SK-N-SH treated with all-trans-retinoic acid at 6 μM for 48 hours (cell line): ENCODE results near the gene HYCC1.

ENCODE experiments used
- ATAC-seq: fragments of 200-7000 bp; cut with Tn5 transposase; 3 replicates; pipeline ENCODE4 v1.9.1; 2020; ENCODE audit warnings: mild to moderate bottlenecking, moderate library complexity
- ARNTL ChIP-seq: fragments of 450-650 bp; formaldehyde crosslinking; IDR thresholded peaks from 2 replicates; pipeline ENCODE4 v1.5.0; 2020; ENCODE audit warnings: low read depth, mild to moderate bottlenecking, moderate library complexity, borderline replicate concordance
- BACH2 ChIP-seq: fragments of 250-450 bp; sonication (Bioruptor Pico); IDR thresholded peaks from 2 replicates; pipeline ENCODE4 v1.9.0; 2021; ENCODE audit warnings: mild to moderate bottlenecking, borderline replicate concordance
- ESRRG ChIP-seq: fragments of 250-450 bp; sonication (Bioruptor Pico); IDR thresholded peaks from 2 replicates; pipeline ENCODE4 v1.6.1; 2021; ENCODE audit warnings: mild to moderate bottlenecking
- GLIS3 ChIP-seq: fragments of 250-450 bp; sonication (Bioruptor Pico); IDR thresholded peaks from 2 replicates; pipeline ENCODE4 v1.5.0; 2020; ENCODE audit warnings: mild to moderate bottlenecking, moderate library complexity
- ISL1 ChIP-seq: fragments of 250-450 bp; sonication (Bioruptor Pico); IDR thresholded peaks from 2 replicates; pipeline ENCODE4 v2.1.2; 2022; ENCODE audit warnings: mild to moderate bottlenecking, moderate library complexity
- OSR1 ChIP-seq: fragments of 250-450 bp; sonication (Bioruptor Pico); IDR thresholded peaks from 2 replicates; pipeline ENCODE4 v1.8.0; 2022; ENCODE audit warnings: moderate library complexity, mild to moderate bottlenecking, inconsistent platforms
- PPARA ChIP-seq: fragments of 250-450 bp; sonication (Bioruptor Pico); IDR thresholded peaks from 2 replicates; pipeline ENCODE4 v1.5.0; 2020; ENCODE audit warnings: mild to moderate bottlenecking, borderline replicate concordance
- SNAI2 ChIP-seq: fragments of 250-450 bp; sonication (Bioruptor Pico); IDR thresholded peaks from 2 replicates; pipeline ENCODE4 v1.5.0; 2020; ENCODE audit warnings: mild to moderate bottlenecking, moderate library complexity
- TCF4 ChIP-seq: fragments of 250-450 bp; sonication (Bioruptor Pico); IDR thresholded peaks from 2 replicates; pipeline ENCODE4 v1.8.0; 2021; ENCODE audit warnings: mild to moderate bottlenecking, moderate library complexity, borderline replicate concordance
- TOX ChIP-seq: fragments of 250-450 bp; sonication (Bioruptor Pico); IDR thresholded peaks from 2 replicates; pipeline ENCODE4 v1.8.0; 2021; ENCODE audit warnings: mild to moderate bottlenecking, moderate library complexity, borderline replicate concordance
- ZC3H10 ChIP-seq: fragments of 250-450 bp; sonication (Bioruptor Pico); IDR thresholded peaks from 2 replicates; pipeline ENCODE4 v1.5.1; 2021; ENCODE audit warnings: mild to moderate bottlenecking, moderate library complexity
- ZFP3 ChIP-seq: fragments of 250-450 bp; sonication (Bioruptor Pico); IDR thresholded peaks from 2 replicates; pipeline ENCODE4 v1.5.0; 2020; ENCODE audit warnings: mild to moderate bottlenecking, moderate library complexity
- ZFP30 ChIP-seq: fragments of 450-650 bp; formaldehyde crosslinking; IDR thresholded peaks from 2 replicates; pipeline ENCODE4 v1.5.0; 2022; ENCODE audit warnings: mild to moderate bottlenecking, moderate library complexity
- ZNF565 ChIP-seq: fragments of 450-650 bp; formaldehyde crosslinking; conservative IDR thresholded peaks from 2 replicates; pipeline ENCODE4 v1.5.0; 2020; ENCODE audit warnings: low read depth, mild to moderate bottlenecking, moderate library complexity
- ZNF70 ChIP-seq: fragments of 450-650 bp; formaldehyde crosslinking; IDR thresholded peaks from 2 replicates; pipeline ENCODE4 v1.5.0; 2020; ENCODE audit warnings: mild to moderate bottlenecking, moderate library complexity
- ZNF8 ChIP-seq: fragments of 450-650 bp; formaldehyde crosslinking; IDR thresholded peaks from 2 replicates; pipeline ENCODE4 v1.5.0; 2020; ENCODE audit warnings: mild to moderate bottlenecking, moderate library complexity
- TF ChIP-seq, protein P1 (sequence below): fragments of 250-450 bp; sonication (Bioruptor Pico); IDR thresholded peaks from 2 replicates; pipeline ENCODE4 v1.8.0; 2021; ENCODE audit warnings: low read depth, mild to moderate bottlenecking, moderate library complexity, borderline replicate concordance
- TF ChIP-seq, protein P2 (sequence below): fragments of 250-450 bp; sonication (Bioruptor Pico); IDR thresholded peaks from 2 replicates; pipeline ENCODE4 v1.5.0; 2020; ENCODE audit warnings: mild to moderate bottlenecking, moderate library complexity
- TF ChIP-seq, protein P3 (sequence below): fragments of 250-450 bp; sonication (Bioruptor Pico); IDR thresholded peaks from 2 replicates; pipeline ENCODE4 v1.8.0; 2020; ENCODE audit warnings: mild to moderate bottlenecking, moderate library complexity, borderline replicate concordance
- TF ChIP-seq, protein P4 (sequence below): fragments of 250-450 bp; sonication (Bioruptor Pico); IDR thresholded peaks from 2 replicates; pipeline ENCODE4 v1.5.1; 2020; ENCODE audit warnings: low read depth, mild to moderate bottlenecking, moderate library complexity

Gene HYCC1

DNA sequence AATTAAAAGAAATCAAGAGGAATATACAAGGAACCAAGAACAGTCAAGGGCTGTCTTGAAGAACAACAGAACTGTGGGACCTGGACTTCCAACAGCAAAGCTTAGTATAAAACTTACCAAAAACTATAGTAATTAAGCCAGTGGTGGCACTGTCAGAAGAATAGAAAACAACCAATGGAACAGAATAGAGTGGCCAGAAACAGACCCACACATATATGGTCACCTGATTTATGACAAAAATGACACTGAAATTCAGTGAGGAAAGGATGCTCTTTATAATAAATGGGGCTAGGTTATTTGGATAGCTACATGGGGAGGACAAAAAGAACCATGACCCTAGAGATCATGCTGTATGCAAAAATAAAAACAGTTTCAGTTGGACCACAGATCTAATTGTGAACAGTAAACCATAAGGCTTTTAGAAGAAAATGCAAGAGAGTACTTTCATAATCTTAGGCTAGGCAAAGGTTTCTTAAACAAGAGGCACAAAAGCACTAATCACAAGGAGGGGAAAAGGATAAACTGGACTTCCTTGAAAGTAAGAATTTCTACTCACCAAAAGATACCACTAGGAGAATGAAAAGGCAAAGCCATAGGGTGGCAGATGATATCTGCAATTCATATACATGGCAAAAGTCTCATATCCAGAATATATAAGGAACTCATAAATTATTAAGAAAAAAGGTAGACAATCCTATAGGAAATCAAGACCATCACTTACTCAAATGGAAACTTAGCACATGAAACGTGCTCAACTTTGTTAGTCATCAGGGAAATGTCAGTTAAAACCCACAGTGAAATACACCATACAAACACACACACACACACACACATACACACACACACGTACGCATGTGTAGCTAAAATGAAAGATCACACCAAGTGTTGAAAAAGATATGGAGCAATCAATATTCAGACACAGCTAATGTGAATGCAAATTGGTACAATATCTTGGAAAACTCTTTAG is 20.8 kb downstream of the HYCC1 start:
- TF ChIP-seq ZC3H10 (CRISPR knock-in tag) = no peak
- no peak for TF ChIP-seq ZNF70 (CRISPR knock-in tag)
- no peak for TF ChIP-seq TOX (CRISPR knock-in tag)
- no peak for TF ChIP-seq GLIS3 (CRISPR knock-in tag)
- no peak for TF ChIP-seq SNAI2 (CRISPR knock-in tag)
- no peak for TF ChIP-seq OSR1 (CRISPR knock-in tag)
- no peak for TF ChIP-seq TCF4 (CRISPR knock-in tag)
- no peak for TF ChIP-seq ARNTL (CRISPR knock-in tag)
- no peak for TF ChIP-seq ISL1 (CRISPR knock-in tag)
- TF ChIP-seq, protein P1, sequence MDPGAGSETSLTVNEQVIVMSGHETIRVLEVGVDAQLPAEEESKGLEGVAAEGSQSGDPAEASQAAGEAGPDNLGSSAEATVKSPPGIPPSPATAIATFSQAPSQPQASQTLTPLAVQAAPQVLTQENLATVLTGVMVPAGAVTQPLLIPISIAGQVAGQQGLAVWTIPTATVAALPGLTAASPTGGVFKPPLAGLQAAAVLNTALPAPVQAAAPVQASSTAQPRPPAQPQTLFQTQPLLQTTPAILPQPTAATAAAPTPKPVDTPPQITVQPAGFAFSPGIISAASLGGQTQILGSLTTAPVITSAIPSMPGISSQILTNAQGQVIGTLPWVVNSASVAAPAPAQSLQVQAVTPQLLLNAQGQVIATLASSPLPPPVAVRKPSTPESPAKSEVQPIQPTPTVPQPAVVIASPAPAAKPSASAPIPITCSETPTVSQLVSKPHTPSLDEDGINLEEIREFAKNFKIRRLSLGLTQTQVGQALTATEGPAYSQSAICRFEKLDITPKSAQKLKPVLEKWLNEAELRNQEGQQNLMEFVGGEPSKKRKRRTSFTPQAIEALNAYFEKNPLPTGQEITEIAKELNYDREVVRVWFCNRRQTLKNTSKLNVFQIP (CRISPR knock-in tag) = no peak
- TF ChIP-seq ESRRG (CRISPR knock-in tag) = no peak
- TF ChIP-seq ZNF565 (CRISPR knock-in tag) = no peak
- TF ChIP-seq, protein P2, sequence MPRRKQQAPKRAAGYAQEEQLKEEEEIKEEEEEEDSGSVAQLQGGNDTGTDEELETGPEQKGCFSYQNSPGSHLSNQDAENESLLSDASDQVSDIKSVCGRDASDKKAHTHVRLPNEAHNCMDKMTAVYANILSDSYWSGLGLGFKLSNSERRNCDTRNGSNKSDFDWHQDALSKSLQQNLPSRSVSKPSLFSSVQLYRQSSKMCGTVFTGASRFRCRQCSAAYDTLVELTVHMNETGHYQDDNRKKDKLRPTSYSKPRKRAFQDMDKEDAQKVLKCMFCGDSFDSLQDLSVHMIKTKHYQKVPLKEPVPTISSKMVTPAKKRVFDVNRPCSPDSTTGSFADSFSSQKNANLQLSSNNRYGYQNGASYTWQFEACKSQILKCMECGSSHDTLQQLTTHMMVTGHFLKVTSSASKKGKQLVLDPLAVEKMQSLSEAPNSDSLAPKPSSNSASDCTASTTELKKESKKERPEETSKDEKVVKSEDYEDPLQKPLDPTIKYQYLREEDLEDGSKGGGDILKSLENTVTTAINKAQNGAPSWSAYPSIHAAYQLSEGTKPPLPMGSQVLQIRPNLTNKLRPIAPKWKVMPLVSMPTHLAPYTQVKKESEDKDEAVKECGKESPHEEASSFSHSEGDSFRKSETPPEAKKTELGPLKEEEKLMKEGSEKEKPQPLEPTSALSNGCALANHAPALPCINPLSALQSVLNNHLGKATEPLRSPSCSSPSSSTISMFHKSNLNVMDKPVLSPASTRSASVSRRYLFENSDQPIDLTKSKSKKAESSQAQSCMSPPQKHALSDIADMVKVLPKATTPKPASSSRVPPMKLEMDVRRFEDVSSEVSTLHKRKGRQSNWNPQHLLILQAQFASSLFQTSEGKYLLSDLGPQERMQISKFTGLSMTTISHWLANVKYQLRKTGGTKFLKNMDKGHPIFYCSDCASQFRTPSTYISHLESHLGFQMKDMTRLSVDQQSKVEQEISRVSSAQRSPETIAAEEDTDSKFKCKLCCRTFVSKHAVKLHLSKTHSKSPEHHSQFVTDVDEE (CRISPR knock-in tag) = no peak
- ATAC-seq = no peak

DNA sequence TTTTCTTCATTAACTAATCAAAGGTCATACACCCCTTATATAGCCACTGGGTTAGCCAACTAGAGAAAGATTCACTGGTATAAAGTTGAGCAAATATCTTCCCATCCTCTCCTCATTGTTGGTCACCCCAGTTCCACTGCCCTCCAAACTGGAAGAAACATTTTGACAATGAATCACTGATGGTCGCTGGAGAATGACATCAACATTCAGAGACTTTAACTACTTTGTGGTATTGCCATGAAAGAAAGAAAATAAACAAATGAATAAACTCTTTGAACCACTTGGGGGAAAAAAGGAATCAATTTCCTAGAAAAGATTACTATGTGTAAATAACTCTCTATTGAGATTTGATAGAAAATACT is 23.4 kb downstream of the HYCC1 start:
- TF ChIP-seq, protein P2 (CRISPR knock-in tag) = no peak
- TF ChIP-seq, protein P1 (CRISPR knock-in tag) = no peak
- TF ChIP-seq ZNF8 (CRISPR knock-in tag) (no peak), ZNF565 (CRISPR knock-in tag) (no peak), ARNTL (CRISPR knock-in tag) (no peak), ZFP3 (CRISPR knock-in tag) (no peak), TCF4 (CRISPR knock-in tag) (no peak), PPARA (CRISPR knock-in tag) (no peak), ZFP30 (CRISPR knock-in tag) (no peak), SNAI2 (CRISPR knock-in tag) (no peak), ZNF70 (CRISPR knock-in tag) (no peak), BACH2 (CRISPR knock-in tag) (no peak)
- TF ChIP-seq, protein P3, sequence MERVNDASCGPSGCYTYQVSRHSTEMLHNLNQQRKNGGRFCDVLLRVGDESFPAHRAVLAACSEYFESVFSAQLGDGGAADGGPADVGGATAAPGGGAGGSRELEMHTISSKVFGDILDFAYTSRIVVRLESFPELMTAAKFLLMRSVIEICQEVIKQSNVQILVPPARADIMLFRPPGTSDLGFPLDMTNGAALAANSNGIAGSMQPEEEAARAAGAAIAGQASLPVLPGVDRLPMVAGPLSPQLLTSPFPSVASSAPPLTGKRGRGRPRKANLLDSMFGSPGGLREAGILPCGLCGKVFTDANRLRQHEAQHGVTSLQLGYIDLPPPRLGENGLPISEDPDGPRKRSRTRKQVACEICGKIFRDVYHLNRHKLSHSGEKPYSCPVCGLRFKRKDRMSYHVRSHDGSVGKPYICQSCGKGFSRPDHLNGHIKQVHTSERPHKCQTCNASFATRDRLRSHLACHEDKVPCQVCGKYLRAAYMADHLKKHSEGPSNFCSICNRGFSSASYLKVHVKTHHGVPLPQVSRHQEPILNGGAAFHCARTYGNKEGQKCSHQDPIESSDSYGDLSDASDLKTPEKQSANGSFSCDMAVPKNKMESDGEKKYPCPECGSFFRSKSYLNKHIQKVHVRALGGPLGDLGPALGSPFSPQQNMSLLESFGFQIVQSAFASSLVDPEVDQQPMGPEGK (CRISPR knock-in tag) = no peak
- TF ChIP-seq, protein P4, sequence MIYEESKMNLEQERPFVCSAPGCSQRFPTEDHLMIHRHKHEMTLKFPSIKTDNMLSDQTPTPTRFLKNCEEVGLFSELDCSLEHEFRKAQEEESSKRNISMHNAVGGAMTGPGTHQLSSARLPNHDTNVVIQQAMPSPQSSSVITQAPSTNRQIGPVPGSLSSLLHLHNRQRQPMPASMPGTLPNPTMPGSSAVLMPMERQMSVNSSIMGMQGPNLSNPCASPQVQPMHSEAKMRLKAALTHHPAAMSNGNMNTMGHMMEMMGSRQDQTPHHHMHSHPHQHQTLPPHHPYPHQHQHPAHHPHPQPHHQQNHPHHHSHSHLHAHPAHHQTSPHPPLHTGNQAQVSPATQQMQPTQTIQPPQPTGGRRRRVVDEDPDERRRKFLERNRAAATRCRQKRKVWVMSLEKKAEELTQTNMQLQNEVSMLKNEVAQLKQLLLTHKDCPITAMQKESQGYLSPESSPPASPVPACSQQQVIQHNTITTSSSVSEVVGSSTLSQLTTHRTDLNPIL (CRISPR knock-in tag) = no peak
- ATAC-seq = no peak
